ENCODE measurements around the gene SUCLG1. TPM values are rescaled to one million over a fixed set of nuclear protein-coding genes. Genes with fewer than 3 reads are reported as not detected.

The SUCLG1 gene
- total and polyA plus RNA-seq, 2 experiments from 2014 or later = 164 to 168 TPM

- DNase-seq (ENCODE audit: low spot score) = no peak
- H3K79me2 ChIP-seq = no peaks in the 10 kb centered on the region
- H3K36me3 ChIP-seq (replicated peaks; ENCODE audit: insufficient read depth, low read depth) = no peaks in the 10 kb centered on the region
- H3K4me1 ChIP-seq (ENCODE audit: insufficient read depth) = peaks cover 3% of the 10 kb centered on the region
- no peaks in the 10 kb centered on the region for H3K27me3 ChIP-seq
- H3K4me2 ChIP-seq = no peak overlapping the region
- no peak overlapping the region for H2AFZ ChIP-seq
- WGBS (ENCODE audit: low lambda C conversion rate, missing lambda C conversion rate) = 77% methylated on average over 1 of the region's 1 CpG
- no peak for TF ChIP-seq CTCF (IDR thresholded peaks at IDR 0.05; ENCODE audit: poor library complexity)
- no peak for TF ChIP-seq EZH2 (IDR thresholded peaks at IDR 0.05; ENCODE audit: borderline replicate concordance)
- no peak for TF ChIP-seq EZH2phosphoT487 (IDR thresholded peaks at IDR 0.05; ENCODE audit: low read depth, severe bottlenecking, unreplicated experiment)
- H3K27ac ChIP-seq = no peak overlapping the region
- no peaks in the 10 kb centered on the region for H3K9me3 ChIP-seq (ENCODE audit: low read depth)
- H3K4me3 ChIP-seq = no peak overlapping the region
- no peaks in the 10 kb centered on the region for H4K20me1 ChIP-seq (ENCODE audit: insufficient read depth, poor library complexity, severe bottlenecking)
- H3K9me2 ChIP-seq (replicated peaks; ENCODE audit: insufficient read depth) = no peaks in the 10 kb centered on the region
Observed at GRCh38 chr2:84492571-84492970, 33.5 kb upstream of the SUCLG1 start.

- H3K79me2 ChIP-seq = no peaks in the 10 kb centered on the region
- DNase-seq (ENCODE audit: low spot score) = no peak
- no peak overlapping the region for H3K27ac ChIP-seq
- H3K36me3 ChIP-seq (replicated peaks; ENCODE audit: insufficient read depth, low read depth) = no peaks in the 10 kb centered on the region
- H3K4me2 ChIP-seq = no peak overlapping the region
- H2AFZ ChIP-seq = no peak overlapping the region
- H3K4me3 ChIP-seq = no peak overlapping the region
- no peaks in the 10 kb centered on the region for H3K9me2 ChIP-seq (replicated peaks; ENCODE audit: insufficient read depth)
- no peaks in the 10 kb centered on the region for H4K20me1 ChIP-seq (ENCODE audit: insufficient read depth, poor library complexity, severe bottlenecking)
- TF ChIP-seq CTCF (IDR thresholded peaks at IDR 0.05; ENCODE audit: poor library complexity) = no peak
- TF ChIP-seq EZH2 (IDR thresholded peaks at IDR 0.05; ENCODE audit: borderline replicate concordance) = no peak
- no peak for TF ChIP-seq EZH2phosphoT487 (IDR thresholded peaks at IDR 0.05; ENCODE audit: low read depth, severe bottlenecking, unreplicated experiment)
- H3K4me1 ChIP-seq (ENCODE audit: insufficient read depth) = peaks cover 11% of the 10 kb centered on the region
- H3K9me3 ChIP-seq (ENCODE audit: low read depth) = no peaks in the 10 kb centered on the region
- no peaks in the 10 kb centered on the region for H3K27me3 ChIP-seq
- WGBS (ENCODE audit: low lambda C conversion rate, missing lambda C conversion rate) = 90% methylated on average over 6 of the region's 6 CpGs
Observed at GRCh38 chr2:84491741-84492140, 32.7 kb upstream of the SUCLG1 start.

- WGBS (ENCODE audit: low lambda C conversion rate, missing lambda C conversion rate) = 48% methylated on average over 2 of the region's 2 CpGs
- no peaks in the 10 kb centered on the region for H3K9me3 ChIP-seq (ENCODE audit: low read depth)
- H3K4me2 ChIP-seq = no peak overlapping the region
- no peak overlapping the region for H2AFZ ChIP-seq
- no peaks in the 10 kb centered on the region for H4K20me1 ChIP-seq (ENCODE audit: insufficient read depth, poor library complexity, severe bottlenecking)
- no peaks in the 10 kb centered on the region for H3K9me2 ChIP-seq (replicated peaks; ENCODE audit: insufficient read depth)
- H3K4me3 ChIP-seq = no peak overlapping the region
- peaks cover 13% of the 10 kb centered on the region for H3K4me1 ChIP-seq (ENCODE audit: insufficient read depth)
- H3K27ac ChIP-seq = no peak overlapping the region
- H3K36me3 ChIP-seq (replicated peaks; ENCODE audit: insufficient read depth, low read depth) = no peaks in the 10 kb centered on the region
- no peak for DNase-seq (ENCODE audit: low spot score)
- TF ChIP-seq CTCF (IDR thresholded peaks at IDR 0.05; ENCODE audit: poor library complexity) (no peak), EZH2phosphoT487 (IDR thresholded peaks at IDR 0.05; ENCODE audit: low read depth, severe bottlenecking, unreplicated experiment) (no peak), EZH2 (IDR thresholded peaks at IDR 0.05; ENCODE audit: borderline replicate concordance) (no peak)
- H3K27me3 ChIP-seq = no peaks in the 10 kb centered on the region
- no peaks in the 10 kb centered on the region for H3K79me2 ChIP-seq
Observed at GRCh38 chr2:84491256-84491655, 32.2 kb upstream of the SUCLG1 start.
